H7 (cell line): ENCODE measurements around the gene SMC2. TPM values are rescaled to one million over a fixed set of nuclear protein-coding genes. Genes with fewer than 3 reads are reported as not detected.

Experiments
- DNase-seq: peaks from one replicate; pipeline ENCODE4 v3.0.0; 2012
- H3K27me3 ChIP-seq: 2 replicates; pipeline ENCODE4 v1.6.0; 2011; ENCODE audit warnings: mild to moderate bottlenecking, low read length; ENCODE audit not compliant: control insufficient read depth, insufficient read depth
- H3K36me3 ChIP-seq: replicated peaks from 2 replicates; pipeline ENCODE4 v1.5.1; 2011; ENCODE audit warnings: low read length; ENCODE audit not compliant: control insufficient read depth, insufficient read depth
- H3K4me3 ChIP-seq: 2 replicates; pipeline ENCODE4 v1.5.1; 2011; ENCODE audit warnings: low read depth, mild to moderate bottlenecking, control low read depth, low read length, moderate library complexity; ENCODE audit not compliant: insufficient read depth
- total RNA-seq: library from RNA; depleted of rRNA; stranded (reverse); fragments of >200 nt; shearing (Covaris generic); gene quantifications from 2 replicates; pipeline ENCODE4 v1.2.3, GENCODE V29; 2014

SMC2 gene
- total RNA-seq, 1 experiment from 2014 or later, result 15.6 TPM

DNA sequence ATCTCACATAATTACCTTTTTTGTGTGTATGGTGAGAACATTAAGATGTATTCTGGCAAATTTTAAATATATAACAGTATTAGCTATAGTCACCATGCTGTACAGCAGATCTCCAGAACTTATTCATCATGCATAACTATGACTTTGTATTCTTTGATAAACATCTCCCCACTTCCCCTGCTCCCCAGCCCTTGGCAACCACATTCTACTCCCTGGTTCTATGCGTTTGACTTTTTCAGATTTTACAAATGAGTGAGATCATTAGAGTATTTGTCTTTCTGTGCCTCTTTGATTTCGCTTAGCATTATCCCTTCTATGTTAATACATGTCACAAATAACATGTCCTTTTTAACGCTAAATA, 49.4 kb downstream of the SMC2 start:
- H3K36me3 ChIP-seq, result peaks cover 2% of the 10 kb centered on the region; the same call in 1 of the 2 replicates
- H3K27me3 ChIP-seq, result no peaks in the 10 kb centered on the region
- no peak overlapping the region for H3K4me3 ChIP-seq
- no peak for DNase-seq

DNA sequence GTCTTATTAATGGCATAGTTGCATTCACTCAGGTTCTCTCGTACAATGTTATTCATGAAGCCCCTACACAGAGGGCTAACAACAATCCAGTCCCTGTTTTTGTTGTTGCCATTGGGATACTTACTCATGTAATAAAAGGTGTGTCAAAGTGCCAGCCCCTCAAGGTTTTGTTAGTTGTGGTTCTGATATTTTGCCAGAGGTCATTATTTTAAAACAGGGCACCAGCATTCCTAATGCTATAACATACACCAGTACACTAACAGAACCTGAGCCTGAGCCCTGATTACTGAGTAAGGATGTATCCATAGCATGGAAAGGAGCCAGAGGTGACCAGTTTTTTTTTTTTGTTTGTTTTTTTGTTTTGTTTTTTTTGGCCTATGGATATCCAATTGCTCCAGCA, 50.2 kb downstream of the SMC2 start:
- DNase-seq, result no peak
- Histone ChIP-seq H3K27me3 (no peaks in the 10 kb centered on the region), H3K36me3 (peaks cover 2% of the 10 kb centered on the region; the same call in 1 of the 2 replicates), H3K4me3 (no peak overlapping the region)

- no peak for DNase-seq
- H3K4me3 ChIP-seq, result no peak overlapping the region
- H3K36me3 ChIP-seq, result no peaks in the 10 kb centered on the region
- H3K27me3 ChIP-seq, result no peaks in the 10 kb centered on the region
These were observed 79.0 kb downstream of the SMC2 start for GRCh38 chr9:104173067-104173466.

GRCh38 chr9:104177003-104177611, 83.0 kb downstream of the SMC2 start:
- H3K36me3 ChIP-seq, result no peaks in the 10 kb centered on the region
- no peaks in the 10 kb centered on the region for H3K27me3 ChIP-seq
- no peak for DNase-seq
- H3K4me3 ChIP-seq, result no peak overlapping the region

- H3K27me3 ChIP-seq, result no peaks in the 10 kb centered on the region
- H3K4me3 ChIP-seq, result no peak overlapping the region
- no peaks in the 10 kb centered on the region for H3K36me3 ChIP-seq
- DNase-seq, result no peak
These were observed 83.6 kb downstream of the SMC2 start for GRCh38 chr9:104177676-104178075.
